Measurements from ENCODE around the gene TM4SF18.

TM4SF18 gene

DNA sequence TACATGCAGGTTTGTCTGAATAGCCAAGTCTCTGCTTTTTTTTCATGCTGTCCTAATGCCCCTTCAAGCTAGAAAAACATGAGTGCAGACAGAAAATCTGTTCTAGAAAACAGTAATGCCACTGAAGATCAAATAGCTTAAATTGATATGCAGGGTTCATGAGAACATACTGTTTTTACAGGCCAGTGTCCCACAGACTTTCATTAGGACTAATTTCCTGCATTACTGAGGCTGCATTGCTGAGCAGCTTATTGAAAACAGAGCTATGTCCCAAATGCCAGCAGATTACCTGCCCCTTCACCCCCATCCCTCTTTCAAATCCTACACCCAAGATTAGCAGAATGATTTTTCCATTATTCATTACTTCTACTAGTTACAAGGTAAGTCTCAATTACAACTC is 665 bp downstream of the TM4SF18 start:
- TF ChIP-seq YY1 (IDR thresholded peaks at IDR 0.05; ENCODE audit: insufficient read depth, insufficient read length) (no peak), ZNF274 (IDR thresholded peaks at IDR 0.05; ENCODE audit: low read depth, low read length) (no peak), SUZ12 (IDR thresholded peaks at IDR 0.05; ENCODE audit: extremely low read depth, insufficient read depth, insufficient read length) (no peak)
- Histone ChIP-seq H3K9me3 (ENCODE audit: insufficient read depth, low read length) (no peaks in the 10 kb centered on the region), H3K9ac (ENCODE audit: insufficient read length, low read depth) (no peak overlapping the region), H3K27me3 (ENCODE audit: insufficient read depth, insufficient read length) (no peaks in the 10 kb centered on the region), H3K4me1 (ENCODE audit: insufficient read depth, insufficient read length) (no peaks in the 10 kb centered on the region), H3K4me3 (ENCODE audit: insufficient read length, low read depth) (no peak overlapping the region), H3K36me3 (ENCODE audit: insufficient read depth, insufficient read length, low read length) (no peaks in the 10 kb centered on the region)
- no peak for DNase-seq (ENCODE audit: low read depth, low spot score)

DNA sequence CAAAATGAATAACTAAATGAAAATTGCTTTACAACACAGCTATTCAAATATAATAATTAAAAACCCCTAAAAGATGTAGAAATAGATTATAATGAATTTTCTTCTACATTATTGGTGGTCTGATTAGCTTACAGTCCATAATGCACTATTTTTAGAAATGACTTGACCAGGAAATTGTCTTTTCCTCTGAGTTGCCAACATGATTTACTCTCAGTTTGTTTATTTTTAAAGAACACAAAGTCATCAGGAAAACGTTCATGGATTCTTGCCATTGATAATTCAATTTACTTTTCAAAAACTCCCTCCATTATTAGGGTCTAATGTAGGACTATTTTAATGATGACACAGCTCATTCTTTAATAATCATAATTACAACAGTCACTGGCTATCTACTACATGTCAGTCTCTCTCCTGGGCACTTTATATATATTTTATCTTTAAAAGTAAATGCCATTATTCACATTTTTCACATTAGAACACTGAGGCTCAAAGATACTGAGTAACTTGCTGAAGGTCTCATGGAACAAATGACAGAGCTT is 1.1 kb downstream of the TM4SF18 start:
- H3K9ac ChIP-seq (ENCODE audit: insufficient read length, low read depth): no peak overlapping the region
- no peaks in the 10 kb centered on the region for H3K36me3 ChIP-seq (ENCODE audit: insufficient read depth, insufficient read length, low read length)
- H3K4me1 ChIP-seq (ENCODE audit: insufficient read depth, insufficient read length): no peaks in the 10 kb centered on the region
- no peaks in the 10 kb centered on the region for H3K9me3 ChIP-seq (ENCODE audit: insufficient read depth, low read length)
- TF ChIP-seq SUZ12 (IDR thresholded peaks at IDR 0.05; ENCODE audit: extremely low read depth, insufficient read depth, insufficient read length) (no peak), ZNF274 (IDR thresholded peaks at IDR 0.05; ENCODE audit: low read depth, low read length) (no peak), YY1 (IDR thresholded peaks at IDR 0.05; ENCODE audit: insufficient read depth, insufficient read length) (no peak)
- H3K4me3 ChIP-seq (ENCODE audit: insufficient read length, low read depth): no peak overlapping the region
- no peaks in the 10 kb centered on the region for H3K27me3 ChIP-seq (ENCODE audit: insufficient read depth, insufficient read length)
- DNase-seq (ENCODE audit: low read depth, low spot score): no peak

DNA sequence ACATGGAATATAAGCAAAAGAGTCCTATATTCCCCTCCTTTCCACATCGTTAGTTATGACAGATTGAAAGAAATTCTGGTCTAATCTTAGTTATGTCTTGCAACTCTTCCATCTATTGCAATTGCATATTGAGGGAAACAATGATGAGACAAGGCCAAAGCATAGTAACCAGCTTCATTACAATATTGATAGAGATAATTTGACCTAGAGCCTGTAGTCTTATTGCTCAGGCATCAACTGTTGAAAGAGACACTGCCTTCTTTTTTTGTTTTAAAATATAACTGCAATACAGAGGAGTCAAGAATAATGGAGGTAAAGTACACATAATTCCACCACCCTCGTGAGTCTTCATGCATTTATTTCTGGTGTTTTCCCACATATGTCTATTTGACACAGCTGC is 2.0 kb downstream of the TM4SF18 start:
- no peaks in the 10 kb centered on the region for H3K27me3 ChIP-seq (ENCODE audit: insufficient read depth, insufficient read length)
- no peaks in the 10 kb centered on the region for H3K4me1 ChIP-seq (ENCODE audit: insufficient read depth, insufficient read length)
- no peaks in the 10 kb centered on the region for H3K9me3 ChIP-seq (ENCODE audit: insufficient read depth, low read length)
- TF ChIP-seq ZNF274 (IDR thresholded peaks at IDR 0.05; ENCODE audit: low read depth, low read length) (no peak), YY1 (IDR thresholded peaks at IDR 0.05; ENCODE audit: insufficient read depth, insufficient read length) (no peak), SUZ12 (IDR thresholded peaks at IDR 0.05; ENCODE audit: extremely low read depth, insufficient read depth, insufficient read length) (no peak)
- H3K9ac ChIP-seq (ENCODE audit: insufficient read length, low read depth): no peak overlapping the region
- H3K4me3 ChIP-seq (ENCODE audit: insufficient read length, low read depth): no peak overlapping the region
- no peaks in the 10 kb centered on the region for H3K36me3 ChIP-seq (ENCODE audit: insufficient read depth, insufficient read length, low read length)
- no peak for DNase-seq (ENCODE audit: low read depth, low spot score)

DNA sequence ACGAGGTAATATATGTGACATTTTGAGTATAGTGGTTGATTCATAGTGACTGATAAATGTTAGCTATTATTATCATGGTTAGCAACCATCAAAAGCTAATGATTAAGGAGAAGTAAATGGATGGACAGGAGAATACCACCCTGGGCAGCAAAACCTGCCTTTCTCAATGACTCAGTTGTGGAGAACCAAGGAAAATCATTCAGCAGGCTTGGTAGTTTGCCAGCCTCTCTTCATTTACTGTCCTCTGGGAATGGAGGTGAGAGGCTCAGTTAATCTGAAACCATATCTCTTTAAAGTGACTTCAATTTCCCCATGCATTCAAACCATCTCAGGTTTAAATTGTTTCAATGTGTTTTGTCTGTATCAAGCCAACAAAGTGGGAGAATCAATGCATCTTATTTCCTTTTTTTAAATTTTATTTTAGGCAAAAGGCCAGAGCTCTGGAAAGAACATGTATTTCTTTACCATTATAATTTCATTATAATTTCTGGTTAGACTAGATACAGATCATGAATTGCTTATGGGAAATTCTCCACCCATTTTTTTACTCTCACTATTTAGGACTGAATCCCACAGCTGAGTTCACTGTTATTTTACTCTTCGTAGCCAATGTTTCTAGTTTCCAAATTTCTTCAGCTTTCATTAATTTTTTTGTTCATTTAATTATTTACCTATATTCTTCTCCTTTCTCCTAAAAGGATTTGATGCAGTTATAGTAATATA is 2.7 kb downstream of the TM4SF18 start:
- Histone ChIP-seq H3K36me3 (ENCODE audit: insufficient read depth, insufficient read length, low read length) (no peaks in the 10 kb centered on the region), H3K4me3 (ENCODE audit: insufficient read length, low read depth) (no peak overlapping the region), H3K27me3 (ENCODE audit: insufficient read depth, insufficient read length) (no peaks in the 10 kb centered on the region), H3K9me3 (ENCODE audit: insufficient read depth, low read length) (no peaks in the 10 kb centered on the region), H3K4me1 (ENCODE audit: insufficient read depth, insufficient read length) (no peaks in the 10 kb centered on the region), H3K9ac (ENCODE audit: insufficient read length, low read depth) (no peak overlapping the region)
- DNase-seq (ENCODE audit: low read depth, low spot score): no peak
- TF ChIP-seq YY1 (IDR thresholded peaks at IDR 0.05; ENCODE audit: insufficient read depth, insufficient read length) (no peak), ZNF274 (IDR thresholded peaks at IDR 0.05; ENCODE audit: low read depth, low read length) (no peak), SUZ12 (IDR thresholded peaks at IDR 0.05; ENCODE audit: extremely low read depth, insufficient read depth, insufficient read length) (no peak)

DNA sequence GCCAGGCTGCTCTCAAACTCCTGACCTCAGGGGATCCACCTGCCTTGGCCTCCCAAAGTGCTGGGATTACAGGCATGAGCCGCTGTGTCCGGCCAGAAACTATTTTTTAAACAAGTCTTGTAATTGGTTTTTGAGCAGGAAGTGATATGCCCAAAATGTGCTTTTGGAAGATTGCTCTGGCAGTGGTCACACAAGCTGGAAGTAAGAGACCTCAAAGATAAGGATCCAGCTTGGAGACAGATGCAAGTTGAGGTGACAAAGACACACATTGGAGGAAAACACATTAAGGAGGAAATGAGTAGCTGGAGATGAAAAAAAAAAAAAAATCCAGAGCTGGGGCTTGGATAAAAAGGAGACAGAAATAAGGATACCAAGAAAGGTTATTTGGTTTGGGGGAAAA is 6.3 kb downstream of the TM4SF18 start:
- no peak for DNase-seq (ENCODE audit: low read depth, low spot score)
- H3K9me3 ChIP-seq (ENCODE audit: insufficient read depth, low read length): no peaks in the 10 kb centered on the region
- no peaks in the 10 kb centered on the region for H3K4me1 ChIP-seq (ENCODE audit: insufficient read depth, insufficient read length)
- no peaks in the 10 kb centered on the region for H3K36me3 ChIP-seq (ENCODE audit: insufficient read depth, insufficient read length, low read length)
- TF ChIP-seq SUZ12 (IDR thresholded peaks at IDR 0.05; ENCODE audit: extremely low read depth, insufficient read depth, insufficient read length) (no peak), YY1 (IDR thresholded peaks at IDR 0.05; ENCODE audit: insufficient read depth, insufficient read length) (no peak), ZNF274 (IDR thresholded peaks at IDR 0.05; ENCODE audit: low read depth, low read length) (no peak)
- no peak overlapping the region for H3K9ac ChIP-seq (ENCODE audit: insufficient read length, low read depth)
- no peaks in the 10 kb centered on the region for H3K27me3 ChIP-seq (ENCODE audit: insufficient read depth, insufficient read length)
- H3K4me3 ChIP-seq (ENCODE audit: insufficient read length, low read depth): no peak overlapping the region

DNA sequence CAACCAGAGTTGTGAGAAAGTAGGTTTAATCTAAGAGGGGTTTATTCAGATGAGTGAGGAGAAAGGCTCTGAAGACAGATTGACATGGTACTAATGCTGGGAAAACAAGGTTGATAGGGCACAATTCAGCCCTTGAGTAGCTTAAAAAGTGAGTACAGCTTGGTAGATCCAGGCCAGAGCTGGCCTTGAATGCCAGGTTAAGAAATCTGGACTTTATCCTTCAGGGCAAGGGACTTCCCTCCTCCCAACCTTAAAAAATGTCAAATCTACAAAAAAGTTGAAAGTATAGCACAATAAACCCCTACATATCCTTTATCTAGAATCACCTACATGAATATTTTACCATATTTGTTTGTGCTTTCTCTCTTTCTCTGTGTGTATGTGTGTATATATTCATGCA is 7.9 kb downstream of the TM4SF18 start:
- Histone ChIP-seq H3K4me3 (ENCODE audit: insufficient read length, low read depth) (no peak overlapping the region), H3K4me1 (ENCODE audit: insufficient read depth, insufficient read length) (no peaks in the 10 kb centered on the region), H3K9ac (ENCODE audit: insufficient read length, low read depth) (no peak overlapping the region), H3K27me3 (ENCODE audit: insufficient read depth, insufficient read length) (no peaks in the 10 kb centered on the region), H3K9me3 (ENCODE audit: insufficient read depth, low read length) (no peaks in the 10 kb centered on the region), H3K36me3 (ENCODE audit: insufficient read depth, insufficient read length, low read length) (no peaks in the 10 kb centered on the region)
- no peak for TF ChIP-seq SUZ12 (IDR thresholded peaks at IDR 0.05; ENCODE audit: extremely low read depth, insufficient read depth, insufficient read length)
- no peak for TF ChIP-seq YY1 (IDR thresholded peaks at IDR 0.05; ENCODE audit: insufficient read depth, insufficient read length)
- no peak for TF ChIP-seq ZNF274 (IDR thresholded peaks at IDR 0.05; ENCODE audit: low read depth, low read length)
- DNase-seq (ENCODE audit: low read depth, low spot score): no peak

DNA sequence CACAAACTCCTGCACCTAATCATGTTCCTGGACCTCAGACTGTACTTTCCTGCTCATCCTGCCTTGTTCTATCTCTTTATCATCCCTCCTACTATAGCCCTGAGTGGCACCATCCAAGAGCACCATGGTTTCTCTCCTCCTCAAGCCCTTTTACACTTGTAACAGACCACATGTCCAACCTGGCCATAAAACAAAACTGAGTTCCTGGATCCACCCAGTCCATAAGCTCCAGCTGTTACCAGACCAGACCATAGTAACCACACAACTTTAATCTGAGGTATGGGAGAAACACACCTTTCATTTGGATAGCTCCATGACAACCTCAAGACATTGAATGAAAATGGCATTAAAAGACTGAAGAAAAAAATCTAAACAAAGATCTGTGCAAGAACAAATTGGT is 9.1 kb downstream of the TM4SF18 start:
- no peaks in the 10 kb centered on the region for H3K36me3 ChIP-seq (ENCODE audit: insufficient read depth, insufficient read length, low read length)
- no peak for DNase-seq (ENCODE audit: low read depth, low spot score)
- no peak overlapping the region for H3K9ac ChIP-seq (ENCODE audit: insufficient read length, low read depth)
- no peaks in the 10 kb centered on the region for H3K27me3 ChIP-seq (ENCODE audit: insufficient read depth, insufficient read length)
- H3K4me1 ChIP-seq (ENCODE audit: insufficient read depth, insufficient read length): no peaks in the 10 kb centered on the region
- H3K9me3 ChIP-seq (ENCODE audit: insufficient read depth, low read length): no peaks in the 10 kb centered on the region
- no peak for TF ChIP-seq ZNF274 (IDR thresholded peaks at IDR 0.05; ENCODE audit: low read depth, low read length)
- no peak for TF ChIP-seq YY1 (IDR thresholded peaks at IDR 0.05; ENCODE audit: insufficient read depth, insufficient read length)
- TF ChIP-seq SUZ12 (IDR thresholded peaks at IDR 0.05; ENCODE audit: extremely low read depth, insufficient read depth, insufficient read length): no peak
- no peak overlapping the region for H3K4me3 ChIP-seq (ENCODE audit: insufficient read length, low read depth)

Data from NT2/D1 (cell line).